Tibial nerve (tissue), 3 donors: ENCODE results near the gene FAM171A1.

ENCODE experiments used
- CTCF ChIP-seq, 5 experiments: fragments of 200-600 bp in 3 of 5; fragments of 450-650 bp in 2 of 5; sonication (generic) in 3 of 5; IDR thresholded peaks; one replicate each; pipeline ENCODE4 v1.5.1; 2016 to 2019; ENCODE audit warnings: antibody characterized with exemption in 5 of 5, mild to moderate bottlenecking in 3 of 5, moderate library complexity in 2 of 5
- POLR2A ChIP-seq, 2 donors: fragments of 450-650 bp; IDR thresholded peaks; one replicate each; pipeline ENCODE4 v1.6.1; 2017; ENCODE audit warnings: antibody characterized with exemption in 2 of 2, mild to moderate bottlenecking in 2 of 2, moderate library complexity in 2 of 2

DNA sequence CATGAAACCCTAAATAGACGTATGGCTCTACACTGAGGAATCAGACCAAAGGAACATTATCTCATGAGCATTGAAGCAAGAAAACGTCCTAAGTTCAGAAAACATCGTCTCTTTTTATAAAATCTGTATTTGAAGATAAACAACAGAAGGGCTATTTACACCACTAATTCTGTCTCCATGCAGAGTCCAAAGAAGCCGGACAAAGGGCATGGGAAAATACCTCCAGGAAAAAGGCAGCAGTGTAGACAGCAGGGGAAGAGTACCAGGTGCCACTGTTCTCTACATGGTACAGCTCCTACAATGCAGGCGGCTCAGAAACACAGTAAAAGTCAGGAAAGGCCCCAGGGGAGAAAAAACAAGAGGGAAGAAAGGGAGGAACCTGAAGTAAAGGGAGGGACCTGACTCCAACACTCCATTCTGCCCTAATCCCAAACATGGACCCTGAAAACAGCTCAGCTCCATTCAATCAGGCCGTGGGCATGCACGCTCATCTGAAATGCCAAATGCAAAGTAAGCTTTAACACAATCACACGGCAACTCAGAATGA lies 17.5 kb downstream of the FAM171A1 start:
- TF ChIP-seq POLR2A (IDR thresholded peaks at IDR 0.05) (no peak), CTCF (IDR thresholded peaks at IDR 0.05) (no peak)
